HepG2 (cell line): ENCODE results near the gene FOCAD. TPM values are rescaled to one million over a fixed set of nuclear protein-coding genes. Genes with fewer than 3 reads are reported as not detected.

ENCODE experiments used
- ATAC-seq: fragments of 200-7000 bp; cut with Tn5 transposase; 3 replicates; pipeline ENCODE4 v1.9.1; 2020; ENCODE audit warnings: mild to moderate bottlenecking, moderate library complexity
- BruUV-seq: library from RNA; stranded (reverse); fragments of 400-500 nt; replicated peaks from 2 replicates; lab custom pipeline; 2021; lab: Mats Ljungman, UMichigan
- CTCF ChIA-PET: fragments of 300-600 bp; formaldehyde crosslinking; extraction: SDS; loops from one replicate; lab custom pipeline; 2021; ENCODE audit warnings: low total read pairs, inconsistent platforms, low intra/inter-chr PET ratio; lab: Yijun Ruan, JAX
- POLR2A ChIA-PET: fragments of 350-600 bp; sonication (Branson Sonifier 250); formaldehyde crosslinking; loops from one replicate; lab custom pipeline; 2020; ENCODE audit warnings: antibody characterized with exemption, inconsistent platforms; lab: Yijun Ruan, JAX
- DNase-seq: peaks from one replicate; pipeline ENCODE4 v3.0.0-alpha.2; 2015; ENCODE audit warnings: low spot score
- FAIRE-seq: peaks from 3 replicates; lab custom pipeline; 2011; peaks lifted over from hg19 to GRCh38; lab: Jason Lieb, UNC
- H2AFZ ChIP-seq: one replicate; pipeline ENCODE4 v1.6.1; 2011; ENCODE audit warnings: low read length, inconsistent platforms
- H3K27ac ChIP-seq: fragments of 300-600 bp; 3 replicates; pipeline ENCODE4 v1.8.0; 2011; ENCODE audit warnings: mixed run types, mild to moderate bottlenecking, mixed read lengths, low read length, inconsistent platforms; ENCODE audit not compliant: insufficient read depth; ENCODE audit errors: extremely low read length
- H3K27me3 ChIP-seq, 2 experiments: fragments of 200-600 bp in 1 of 2; 2 replicates in 1 of 2; 3 replicates in 1 of 2; pipeline versions ENCODE4 v1.6.0 to v1.8.0; 2011; ENCODE audit warnings: low read length in 2 of 2, mild to moderate bottlenecking in 2 of 2, moderate library complexity in 2 of 2, inconsistent platforms in 1 of 2; ENCODE audit not compliant: insufficient read depth in 2 of 2, control insufficient read depth in 1 of 2
- H3K36me3 ChIP-seq, 2 experiments: fragments of 200-600 bp in 1 of 2; replicated peaks in 1 of 2; 2 replicates in 1 of 2; 3 replicates in 1 of 2; pipeline versions ENCODE4 v1.5.1 to v1.8.0; 2011; ENCODE audit warnings: low read length in 2 of 2, inconsistent platforms in 1 of 2; ENCODE audit not compliant: insufficient read depth in 2 of 2, control insufficient read depth in 1 of 2
- H3K4me1 ChIP-seq: 2 replicates; pipeline ENCODE4 v1.5.1; 2012; ENCODE audit warnings: low read length, inconsistent platforms; ENCODE audit not compliant: insufficient read depth
- H3K4me2 ChIP-seq: 2 replicates; pipeline ENCODE4 v1.6.0; 2011; ENCODE audit warnings: low read depth, low read length, inconsistent platforms
- H3K4me3 ChIP-seq, 3 experiments: fragments of 200-600 bp in 1 of 3; sonication (generic), shearing (Covaris generic) in 1 of 3; replicated peaks in 1 of 3; 2 replicates each; pipeline ENCODE4 v1.5.1; 2011 to 2016; ENCODE audit warnings: low read length in 3 of 3, inconsistent platforms in 2 of 3, low read depth in 2 of 3, mild to moderate bottlenecking in 2 of 3, control low read depth in 1 of 3, mixed read lengths in 1 of 3; ENCODE audit not compliant: insufficient read depth in 1 of 3
- H3K79me2 ChIP-seq: one replicate; pipeline ENCODE4 v1.6.1; 2011; ENCODE audit warnings: low read length, inconsistent platforms; ENCODE audit not compliant: insufficient read depth
- H3K9ac ChIP-seq: 2 replicates; pipeline ENCODE4 v1.6.0; 2011; ENCODE audit warnings: mild to moderate bottlenecking, low read depth, low read length, inconsistent platforms; ENCODE audit not compliant: insufficient read depth
- H3K9me3 ChIP-seq: 2 replicates; pipeline ENCODE4 v1.5.1; 2012; ENCODE audit warnings: mild to moderate bottlenecking, low read length
- H4K20me1 ChIP-seq: 2 replicates; pipeline ENCODE4 v1.6.0; 2011; ENCODE audit warnings: inconsistent platforms, mild to moderate bottlenecking, low read length, moderate library complexity; ENCODE audit not compliant: insufficient read depth
- NFIB ChIP-seq: sonication (generic); formaldehyde crosslinking; IDR thresholded peaks from 2 replicates; pipeline ENCODE4 v1.9.0; 2021; ENCODE audit warnings: missing genetic modification reagents, mild to moderate bottlenecking, borderline replicate concordance
- PATZ1 ChIP-seq: sonication (generic); formaldehyde crosslinking; IDR thresholded peaks from 2 replicates; pipeline ENCODE4 v1.4.0; 2020; ENCODE audit warnings: missing genetic modification reagents
- SMARCC2 ChIP-seq: fragments of 450-650 bp; IDR thresholded peaks from 2 replicates; pipeline ENCODE4 v1.6.1; 2017; ENCODE audit warnings: antibody characterized with exemption, mild to moderate bottlenecking
- ZBTB40 ChIP-seq, 2 experiments: fragments of 450-650 bp in 1 of 2; sonication (generic) in 1 of 2; formaldehyde crosslinking in 1 of 2; IDR thresholded peaks; 2 replicates each; pipeline versions ENCODE4 v1.6.1 to v1.8.0; 2016 to 2022; ENCODE audit warnings: antibody characterized with exemption in 1 of 2, mild to moderate bottlenecking in 1 of 2, missing genetic modification reagents in 1 of 2
- ZNF280B ChIP-seq: sonication (generic); formaldehyde crosslinking; IDR thresholded peaks from 2 replicates; pipeline ENCODE4 v1.5.0; 2020; ENCODE audit warnings: missing genetic modification reagents, mild to moderate bottlenecking, borderline replicate concordance
- WGBS: methylation state at CpG from one replicate; pipeline ENCODE4 v1.1.6; 2017; ENCODE audit warnings: low lambda C conversion rate; 5-methylcytosine and 5-hydroxymethylcytosine counted together
- in situ Hi-C: cut with HindIII; loops from 2 replicates; pipeline ENCODE4 v1.10.0; 2017; ENCODE audit warnings: low pct_unique_long_range_greater_than_20kb; ENCODE audit not compliant: extremely low pct_ligation_motif_present
- intact Hi-C: fragments of 100-400 bp; cut with micrococcal nuclease; formaldehyde crosslinking; loops from one replicate; pipeline ENCODE4 v1.10.0; 2022; ENCODE audit not compliant: unreplicated experiment
- polyA plus RNA-seq, 8 experiments: library from polyadenylated mRNA; depleted of rRNA in 3 of 8; stranded (reverse) in 7 of 8; unstranded in 1 of 8; fragments of >200 nt; fragmentation: Illumina TruSeq in 4 of 8; extraction: Trizol in 4 of 8; gene quantifications; 2 replicates each; pipeline versions ENCODE4 v1.2.1 to v1.2.3, GENCODE V29; 2011 to 2016; ENCODE audit warnings: low read depth in 4 of 8, missing spikeins in 1 of 8, mixed read lengths in 1 of 8; ENCODE audit not compliant: insufficient read depth in 1 of 8
- total RNA-seq, 5 experiments: library from RNA; depleted of rRNA; stranded (reverse); fragments of >200 nt; fragmentation: Illumina TruSeq; extraction: Trizol; gene quantifications; 2 replicates each; pipeline ENCODE4 v1.2.3, GENCODE V29; 2016; ENCODE audit warnings: low read depth in 1 of 5

FOCAD gene
- total and polyA plus RNA-seq, 2 of the 13 experiments (the other 11 are each of a cell fraction or from before 2014, with no cell fraction given): 18.0 to 31.1 TPM

GRCh38 chr9:20683351-20684034 is 566 bp upstream of the FOCAD start:
- Histone ChIP-seq H3K9me3 (no peaks in the 10 kb centered on the region), H3K4me3 (peak overlapping the region; percentile 65 to 89 (median 81)), H3K27ac (peak overlapping the region; percentile 18), H3K27me3 (no peaks in the 10 kb centered on the region; a peak in 1 of 5 replicates), H3K4me1 (peaks cover 54% of the 10 kb centered on the region), H3K9ac (peak overlapping the region; percentile 97), H3K79me2 (peaks cover 34% of the 10 kb centered on the region), H3K36me3 (no peaks in the 10 kb centered on the region), H3K4me2 (peak overlapping the region; percentile 90), H4K20me1 (no peaks in the 10 kb centered on the region), H2AFZ (peak overlapping the region; percentile 89)
- DNase-seq (peak; percentile 25), ATAC-seq (peak; percentile 17), FAIRE-seq (no peak)
- TSS peak; percentile 88 for BruUV-seq
- WGBS: 1% methylated on average over 25 of the region's 27 CpGs
- in situ Hi-C loops (no loop called here), intact Hi-C loops (loop anchor here (1.0 to 10.0 kb wide), 6 partner anchors 9 to 326 kb away; no protein-coding TSS in a partner anchor)
- ChIA-PET POLR2A (interaction anchor here (0.8 to 2.0 kb wide), 10 partner anchors 8 to 1453 kb away, joined by 3 to 30 read pairs (median 6); partner anchors contain the start of genes DENND4C and MLLT3), CTCF (no interaction called here)
- TF ChIP-seq NFIB (CRISPR knock-in tag) (no peak), PATZ1 (CRISPR knock-in tag) (peak; percentile 79; the same call in 1 of the 2 replicates), SMARCC2 (no peak), ZNF280B (CRISPR knock-in tag) (no peak), ZBTB40 (IDR thresholded peaks at IDR 0.05) (no peak), ZBTB40 (CRISPR knock-in tag; IDR thresholded peaks at IDR 0.05) (0 out of 2 replicates have a peak, but pooled peaks have one; percentile 17)
